KG1 (cell line): ENCODE results near the gene COL17A1.

Source experiments
- DNase-seq: peaks from one replicate; lab custom pipeline; 2025; lab: John Stamatoyannopoulos, UW

COL17A1 gene

DNA sequence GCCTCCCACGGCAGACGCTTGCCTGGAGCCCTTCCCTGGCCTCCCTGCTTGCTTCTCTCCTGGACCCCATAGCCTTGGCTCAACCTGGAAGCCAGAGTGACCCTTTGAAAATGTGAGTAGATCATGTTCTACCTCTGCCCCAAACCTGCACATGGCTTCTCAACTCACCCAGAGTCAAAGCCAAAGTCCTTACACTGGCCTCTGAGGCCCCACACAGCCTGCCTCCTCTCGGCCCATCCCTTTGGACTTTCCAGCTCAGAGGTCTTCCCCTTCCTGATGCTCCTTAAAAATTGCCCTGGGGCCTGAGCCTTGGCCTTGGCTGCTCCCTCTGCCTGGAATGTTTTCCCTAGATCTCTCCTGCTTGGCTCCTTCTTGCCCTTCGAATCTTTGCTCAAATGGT, 32.5 kb downstream of the COL17A1 start:
- no peak for DNase-seq

DNA sequence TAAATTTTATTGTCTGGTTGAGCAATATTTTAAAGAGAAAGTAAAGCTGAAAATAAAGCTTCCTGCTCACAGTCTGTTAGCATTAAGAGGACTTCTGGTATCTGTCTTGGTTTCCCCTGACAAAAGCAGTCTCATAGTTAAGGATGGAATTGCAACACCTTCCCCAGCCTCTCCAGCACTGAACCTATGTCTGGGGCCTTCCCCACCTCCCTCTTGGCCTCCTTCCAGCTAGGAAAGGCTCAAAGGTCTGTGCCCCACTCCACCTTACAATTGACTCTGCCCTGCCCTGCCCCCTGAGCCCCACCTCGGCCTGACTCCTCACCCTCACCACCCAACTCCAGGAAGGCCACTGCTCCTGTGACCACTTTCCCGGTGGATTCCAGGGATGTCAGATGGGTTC, 33.2 kb downstream of the COL17A1 start:
- no peak for DNase-seq

DNA sequence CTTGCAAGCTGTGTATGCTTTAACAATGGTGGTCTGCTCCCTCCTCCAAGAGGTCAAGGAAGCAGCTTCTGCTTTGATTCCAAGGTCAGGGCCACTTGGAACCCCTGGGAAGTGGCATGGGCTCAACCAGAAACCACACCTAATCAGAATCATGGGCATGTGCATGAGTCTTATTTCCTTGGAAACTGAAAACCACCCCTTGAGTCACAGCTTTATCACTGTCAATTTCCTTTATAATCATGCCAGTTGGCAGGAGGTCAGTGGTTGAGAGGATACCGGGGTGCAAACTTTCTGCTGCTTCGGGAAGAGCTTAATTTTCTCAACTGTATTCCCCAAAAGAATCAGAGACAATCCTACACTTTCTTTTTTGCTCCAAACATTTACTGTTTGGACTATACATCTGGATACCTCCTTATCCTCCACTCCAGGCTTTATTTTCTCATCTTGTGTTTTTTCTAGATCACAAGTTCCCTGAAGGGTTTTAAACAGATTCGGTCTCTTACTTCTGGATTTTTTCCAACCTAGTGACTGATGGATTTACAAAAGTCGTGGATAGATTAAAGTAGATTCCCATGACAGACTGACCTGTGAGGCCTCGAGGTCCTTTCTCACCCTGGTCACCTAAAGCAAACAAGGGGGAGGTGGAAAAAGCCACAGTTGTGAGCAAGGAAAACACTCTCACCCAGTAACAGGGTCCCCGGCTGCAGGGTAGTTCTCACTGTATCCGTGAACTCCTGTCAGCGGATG, 36.0 kb downstream of the COL17A1 start:
- DNase-seq, result no peak

DNA sequence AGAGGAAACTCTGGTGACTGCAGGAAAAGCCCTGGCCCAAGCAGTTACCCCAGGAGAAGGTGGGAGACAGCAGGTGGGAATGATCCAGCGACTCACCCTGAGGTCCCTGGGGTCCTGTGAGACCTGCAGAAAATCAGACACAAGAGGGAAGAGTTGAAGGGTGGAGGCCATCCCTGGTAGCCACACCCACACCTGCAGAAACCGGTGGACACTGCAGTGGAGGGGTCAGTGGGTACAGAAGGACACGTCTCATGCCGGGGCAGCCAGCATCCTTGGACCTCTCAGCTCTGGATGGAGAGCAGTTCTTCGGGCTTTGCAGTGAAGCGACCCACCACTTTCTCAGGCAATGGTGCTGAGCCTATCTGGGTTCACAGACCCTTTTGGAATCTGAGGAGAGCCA, 39.0 kb downstream of the COL17A1 start:
- no peak for DNase-seq

DNA sequence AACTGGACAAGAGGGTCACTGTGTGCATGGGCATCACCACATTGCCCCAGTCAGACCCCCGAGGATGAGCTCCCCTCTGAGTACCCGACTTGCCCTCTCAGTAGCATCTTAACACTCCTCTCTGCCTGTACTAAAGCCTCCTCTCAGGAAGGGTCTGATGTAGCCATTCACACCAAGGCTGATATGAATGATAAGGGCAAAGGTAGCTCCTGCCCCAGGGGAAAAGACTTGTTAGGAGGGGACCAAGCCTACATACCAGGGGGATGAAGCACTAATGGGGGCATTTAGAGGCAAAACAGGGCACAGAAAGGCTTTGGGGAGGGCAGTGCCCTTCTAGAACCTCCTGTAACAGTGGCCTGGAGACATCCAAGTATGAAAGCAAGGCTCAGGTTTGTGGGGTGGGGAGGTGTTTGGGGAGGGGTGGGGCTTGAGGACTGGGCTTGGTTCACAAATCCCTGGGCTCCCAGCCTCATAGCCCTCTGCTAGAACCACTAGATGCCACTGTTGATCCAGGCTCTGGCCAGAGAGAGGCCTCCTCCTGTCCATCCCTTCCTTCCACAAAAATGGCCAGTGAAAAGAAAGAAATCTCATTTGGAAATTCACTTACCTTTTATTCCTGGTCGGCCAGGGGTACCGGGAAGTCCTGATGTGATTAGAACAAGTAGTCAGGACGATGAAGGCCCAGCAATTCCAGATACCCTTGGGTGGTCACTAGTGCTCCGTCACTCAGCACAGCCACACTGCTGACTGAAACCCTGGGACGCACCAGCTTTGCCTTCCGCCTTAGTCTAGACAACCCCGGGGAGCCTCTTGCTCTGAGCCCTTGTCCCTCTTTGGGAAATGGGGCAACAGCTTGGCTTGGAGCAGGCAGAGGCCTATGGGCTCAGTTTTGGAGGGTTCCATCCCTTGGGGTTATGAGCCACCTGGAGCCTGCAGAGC, 40.3 kb downstream of the COL17A1 start:
- DNase-seq, result no peak

DNA sequence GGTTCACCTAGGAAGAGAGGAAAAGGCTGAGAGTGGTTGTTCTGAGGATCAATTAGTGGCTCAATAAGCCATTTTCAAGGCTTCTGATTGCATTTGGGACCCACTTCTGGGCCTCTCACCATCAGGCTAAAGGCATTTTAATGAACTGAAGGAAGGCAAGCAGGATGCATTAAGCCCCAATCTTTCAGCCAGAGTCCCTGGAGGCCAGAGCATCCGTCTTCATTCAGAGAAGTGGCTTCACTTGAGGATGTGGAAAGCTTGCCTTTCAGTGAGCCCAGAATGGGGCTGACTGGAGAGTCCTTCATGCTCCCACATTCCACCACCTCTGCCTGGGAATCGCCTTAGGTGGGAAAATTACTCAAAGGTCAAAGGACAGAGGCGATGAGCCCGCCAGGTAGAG, 41.8 kb downstream of the COL17A1 start:
- no peak for DNase-seq

DNA sequence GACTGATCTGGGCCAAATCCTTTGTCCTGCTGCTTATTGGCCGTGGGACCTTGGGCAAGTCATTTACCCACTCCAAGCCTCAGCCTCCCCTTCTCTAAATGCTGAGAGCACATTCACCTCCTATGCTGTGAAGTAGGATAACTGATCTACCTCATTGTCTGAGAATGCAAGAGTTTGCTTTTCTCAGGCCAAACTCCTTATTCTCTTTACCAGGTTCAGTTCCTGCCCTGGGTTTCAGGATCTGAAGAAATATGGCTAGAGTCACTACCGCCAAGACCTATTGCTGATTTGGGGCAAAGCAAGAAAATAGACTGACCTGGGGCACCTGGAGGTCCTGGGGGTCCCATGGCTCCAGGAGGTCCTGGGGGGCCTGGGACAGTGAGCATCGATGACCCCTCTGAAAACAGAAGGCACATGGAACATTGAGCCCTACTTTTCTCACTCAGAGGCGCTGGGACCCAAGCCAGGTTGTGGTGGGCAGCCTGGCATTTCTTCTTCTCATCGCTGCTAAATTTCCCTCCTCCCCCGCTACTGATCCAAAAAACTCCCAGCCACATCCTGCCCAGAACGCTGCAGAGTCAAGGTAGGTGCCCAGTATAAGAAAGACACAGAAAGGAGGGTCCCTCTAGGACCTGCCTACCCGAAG, 42.4 kb downstream of the COL17A1 start:
- DNase-seq, result no peak

DNA sequence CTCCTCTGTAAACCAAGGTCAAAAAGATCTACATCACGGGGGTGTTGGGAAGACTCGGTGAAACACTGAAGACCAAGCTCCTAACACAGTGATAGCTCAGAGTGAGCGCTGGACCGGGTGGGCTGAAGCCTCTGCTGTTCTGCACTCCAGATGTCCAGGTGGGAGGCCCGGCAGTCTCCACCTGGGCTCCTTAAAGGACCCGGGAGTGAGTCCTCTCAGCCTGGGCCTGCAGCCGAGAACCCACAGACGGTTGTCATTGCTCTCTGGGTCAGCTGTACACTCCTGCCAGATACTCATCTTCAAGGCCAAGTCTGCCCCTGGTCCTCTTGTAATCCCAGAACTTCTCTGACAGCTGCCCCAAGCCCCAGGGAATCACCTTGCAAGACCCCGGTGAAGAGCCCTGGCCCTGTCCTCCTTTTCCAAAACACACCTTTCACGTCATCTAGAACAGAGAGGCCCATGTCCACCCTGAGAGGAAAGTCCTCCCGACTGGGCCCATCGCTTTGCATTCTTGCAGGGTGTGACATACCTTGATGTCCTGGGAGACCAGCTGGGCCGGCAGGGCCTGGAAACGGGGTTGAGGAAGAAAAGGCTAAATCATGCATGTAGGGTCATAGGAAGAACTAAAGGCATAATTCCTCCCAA, 43.7 kb downstream of the COL17A1 start:
- DNase-seq, result no peak

DNA sequence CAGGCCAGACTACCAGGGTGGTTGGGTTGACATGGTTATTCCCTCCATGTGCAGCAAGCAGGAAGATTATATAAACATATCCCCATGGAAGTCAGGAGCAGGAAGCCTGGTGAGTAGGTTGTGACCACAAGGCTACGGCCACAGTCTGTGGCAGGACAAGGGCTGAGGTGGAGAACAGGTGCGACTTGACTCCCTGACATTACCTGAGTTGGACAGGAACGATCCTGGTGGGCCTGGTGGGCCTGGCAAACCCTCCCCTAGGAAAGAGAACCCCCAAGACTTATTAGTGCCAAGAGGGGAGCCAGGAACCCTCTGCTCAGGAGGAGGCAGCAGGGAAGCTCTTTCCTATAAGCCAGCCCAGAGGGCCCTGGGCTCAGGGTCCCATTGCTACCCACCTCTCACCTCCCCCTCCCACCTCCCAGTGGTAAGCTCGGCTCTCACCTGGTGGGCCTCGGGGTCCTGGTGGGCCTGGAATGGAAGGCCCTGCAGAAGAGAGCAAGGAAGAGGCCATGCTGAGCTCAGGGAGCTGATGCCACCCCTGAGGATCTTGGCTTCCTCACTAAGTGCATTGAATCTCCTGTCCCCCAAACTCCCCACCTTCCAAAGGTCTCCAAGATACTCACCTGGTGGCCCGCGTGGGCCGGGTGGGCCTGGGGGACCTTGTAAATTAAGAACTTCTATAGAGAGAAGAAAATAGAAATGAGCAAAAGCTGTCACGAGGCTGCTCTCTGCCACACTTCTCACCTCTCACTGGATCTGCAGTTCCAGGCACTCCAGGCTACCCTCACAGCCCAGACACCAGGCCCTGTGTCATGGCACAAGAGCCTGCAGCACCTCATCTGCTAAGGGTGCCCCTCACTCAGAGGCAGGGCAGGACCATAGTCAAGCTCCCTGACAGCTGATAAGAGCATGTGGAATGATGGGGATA, 44.6 kb downstream of the COL17A1 start:
- no peak for DNase-seq

DNA sequence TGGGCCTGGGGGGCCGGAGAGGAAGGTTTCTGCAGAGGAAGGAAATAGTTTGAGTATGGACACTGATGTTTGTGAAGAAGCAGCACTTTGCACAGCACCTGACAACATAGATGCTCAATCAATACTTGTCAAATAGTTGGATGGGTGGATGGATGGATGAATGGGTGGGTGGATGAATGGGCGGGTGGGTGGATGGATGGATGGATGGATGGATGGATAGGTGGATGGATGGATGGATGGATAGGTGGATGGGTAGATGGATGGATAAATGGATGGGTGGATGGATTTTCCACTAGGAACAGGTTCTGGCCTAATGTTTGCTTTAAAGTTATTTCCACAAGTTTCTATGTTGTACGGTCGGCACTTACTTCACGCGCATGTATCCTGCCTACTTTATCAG, 45.3 kb downstream of the COL17A1 start:
- no peak for DNase-seq

DNA sequence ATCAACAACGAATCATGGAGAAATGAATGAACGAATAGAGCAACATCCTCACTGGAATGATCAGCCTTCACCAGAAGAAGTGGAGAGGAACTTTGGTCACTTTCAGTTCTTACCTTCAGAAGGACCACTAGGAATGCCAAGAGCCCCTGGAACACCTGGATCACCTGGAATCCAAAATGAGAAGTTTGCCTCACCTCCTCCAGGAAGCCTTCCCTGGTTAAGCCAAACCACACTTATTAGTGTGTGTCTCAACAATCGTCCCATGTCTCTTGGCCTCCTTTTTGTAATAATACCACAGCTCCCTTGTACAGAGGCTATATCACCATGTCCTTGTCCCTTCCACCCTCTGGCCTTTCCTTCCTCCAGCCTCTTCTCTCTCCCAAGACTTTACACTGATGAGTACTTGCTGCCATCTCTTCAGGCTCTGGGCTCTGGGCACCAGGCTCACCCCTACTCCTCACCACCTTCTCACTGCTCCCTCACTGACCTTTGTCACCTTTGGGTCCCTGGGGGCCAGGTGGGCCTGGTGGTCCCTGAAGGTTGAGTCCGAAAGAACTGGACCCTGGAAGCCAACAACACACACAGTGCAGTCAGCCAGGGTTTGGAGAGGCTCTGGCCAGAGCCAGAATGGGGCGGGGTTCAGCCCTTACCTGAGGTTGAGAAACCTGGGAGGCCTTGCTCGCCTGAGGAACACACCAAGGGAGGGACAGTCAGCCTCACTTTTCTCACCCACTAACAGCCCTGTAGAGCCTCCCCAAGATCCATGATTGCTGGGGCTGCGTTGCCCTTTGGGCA, 46.5 kb downstream of the COL17A1 start:
- no peak for DNase-seq

DNA sequence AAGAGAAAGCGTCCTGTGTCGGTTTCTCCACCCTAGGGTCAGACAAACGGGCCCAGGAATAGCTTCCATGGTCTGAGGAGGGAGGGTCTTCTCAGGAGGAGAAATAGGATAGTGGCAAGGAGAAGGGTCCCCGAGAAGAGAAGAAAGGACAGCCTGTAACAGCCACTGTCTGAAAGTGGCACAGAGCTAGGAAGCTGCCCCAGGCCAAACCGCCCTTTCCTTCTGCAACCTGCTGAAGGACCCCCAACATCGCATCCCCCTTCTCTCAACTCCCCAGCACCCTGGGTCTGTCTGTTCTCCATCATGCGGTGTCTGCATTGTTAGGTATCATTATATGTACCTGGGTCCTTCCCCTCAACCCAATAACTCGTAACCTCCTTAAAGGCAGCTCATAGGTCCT, 47.1 kb downstream of the COL17A1 start:
- DNase-seq, result no peak

DNA sequence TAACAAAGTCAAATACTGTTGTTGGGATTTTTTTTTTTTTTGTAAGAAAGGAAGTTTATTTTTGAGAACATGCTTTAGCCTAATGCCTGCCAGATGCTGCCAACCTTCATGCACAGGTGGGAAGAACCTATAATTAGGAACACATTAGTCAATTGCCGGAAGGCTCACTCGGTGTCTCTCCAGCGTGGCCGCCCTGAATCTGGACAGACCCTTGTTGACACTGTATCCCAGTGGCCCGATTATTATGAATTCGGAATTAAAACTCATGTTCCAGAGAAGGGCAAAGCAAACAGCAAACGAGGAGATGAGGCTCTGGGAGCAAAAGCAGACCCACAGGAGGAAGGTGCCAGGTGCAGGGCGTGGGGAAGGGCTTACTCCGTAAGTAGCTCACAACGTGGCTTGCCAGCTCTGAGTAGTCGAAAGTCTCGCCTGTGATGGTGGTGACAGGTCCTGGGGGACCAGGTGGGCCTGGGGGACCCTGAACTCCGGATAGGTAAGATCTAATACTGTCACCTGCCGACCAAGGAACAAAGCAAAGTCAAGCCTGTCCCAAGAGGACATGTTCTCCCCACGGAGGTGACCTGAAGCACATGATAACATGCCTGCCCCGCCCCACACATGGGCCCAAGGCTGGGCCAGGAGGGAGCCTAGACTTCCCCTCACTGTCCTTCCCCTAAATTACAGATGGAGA, 48.3 kb downstream of the COL17A1 start:
- no peak for DNase-seq

DNA sequence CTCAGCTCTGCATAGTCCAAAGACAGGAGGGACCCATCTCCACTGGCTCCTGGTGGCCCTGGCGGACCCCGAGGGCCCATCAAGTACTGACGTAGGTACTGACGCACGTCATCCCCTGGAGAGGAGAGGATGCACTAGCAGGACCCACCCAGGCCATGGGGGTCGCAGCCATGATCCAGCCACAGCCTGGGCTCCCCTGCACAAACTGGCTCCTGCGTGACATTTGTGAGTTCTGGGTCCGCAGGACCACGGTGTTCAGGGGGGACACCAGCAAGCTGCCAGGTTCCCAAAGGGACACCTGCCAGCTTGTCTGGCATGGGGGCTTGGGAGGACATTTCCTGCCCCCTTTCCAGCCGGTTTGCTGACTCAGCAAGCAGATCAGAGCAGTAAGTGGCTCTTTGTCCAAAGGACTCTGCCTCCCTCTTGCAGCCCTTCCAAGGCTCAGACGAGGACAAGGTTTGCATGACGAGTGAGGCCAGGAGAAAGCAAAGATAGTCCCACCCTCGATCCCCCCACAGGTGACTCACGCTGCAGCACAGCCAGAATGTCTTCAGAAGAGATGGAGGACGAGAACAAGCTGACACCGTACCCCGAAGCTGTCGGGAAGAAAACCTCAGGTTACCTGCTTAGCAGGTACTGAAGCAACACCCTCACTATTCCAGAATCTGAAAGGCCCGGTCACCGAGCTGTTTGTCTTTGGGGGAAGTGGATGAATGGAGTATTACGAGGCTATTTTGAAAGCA, 49.0 kb downstream of the COL17A1 start:
- DNase-seq, result no peak

DNA sequence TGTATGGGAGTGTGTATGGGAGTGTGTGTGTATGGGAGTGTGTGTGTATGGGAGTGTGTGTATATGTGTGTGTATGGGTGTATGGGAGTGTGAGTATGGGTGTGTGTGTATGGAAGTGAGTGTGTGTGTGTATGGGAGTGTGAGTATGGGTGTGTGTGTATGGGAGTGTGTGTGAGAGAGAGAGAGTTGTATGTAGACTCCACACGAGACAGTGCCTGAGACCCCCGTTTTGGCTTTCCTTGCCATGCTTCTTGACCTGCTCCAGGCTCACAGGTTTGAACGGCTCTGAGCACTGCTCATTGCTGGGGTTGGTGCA, 49.7 kb downstream of the COL17A1 start:
- no peak for DNase-seq

DNA sequence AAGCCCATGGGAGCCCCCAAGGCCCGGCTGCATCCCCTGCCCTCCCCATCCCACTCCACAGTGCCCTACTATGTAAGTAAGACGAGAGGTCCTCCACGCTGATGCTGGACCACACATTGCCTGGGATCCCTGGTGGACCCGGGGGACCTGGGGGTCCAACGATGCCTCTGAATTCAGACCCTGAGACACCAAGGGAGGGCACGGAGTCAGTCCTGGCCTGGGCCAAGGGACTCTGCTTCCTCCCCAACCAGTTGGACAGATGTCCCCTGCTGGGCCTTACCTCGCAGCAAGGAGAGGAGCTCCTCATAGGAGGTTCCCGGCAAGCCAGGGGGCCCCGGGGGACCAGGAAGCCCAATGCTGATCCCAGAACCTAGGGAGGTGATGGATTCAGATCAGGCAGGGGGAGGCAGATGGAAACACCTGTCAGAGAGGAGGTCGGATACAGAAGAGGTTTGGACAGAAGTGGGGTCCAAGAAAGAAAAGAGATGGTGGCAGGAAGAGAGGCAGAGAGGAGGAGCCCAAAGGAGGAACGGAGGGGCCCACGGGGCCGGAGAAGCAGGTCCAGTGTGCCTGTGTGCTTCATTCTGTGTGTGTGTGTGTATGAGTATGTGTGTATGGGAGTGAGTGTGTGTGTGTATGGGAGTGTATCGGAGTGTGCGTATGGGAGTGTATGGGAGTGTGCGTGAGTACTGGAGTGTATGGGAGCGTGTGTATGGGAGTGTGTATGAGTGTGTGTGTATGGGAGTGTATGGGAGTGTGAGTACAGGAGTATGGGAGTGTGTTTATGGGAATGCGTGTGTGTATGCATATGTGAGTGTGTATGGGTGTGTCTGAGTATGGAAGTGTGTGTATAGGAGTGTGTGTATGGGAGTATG, 50.2 kb downstream of the COL17A1 start:
- DNase-seq, result no peak

DNA sequence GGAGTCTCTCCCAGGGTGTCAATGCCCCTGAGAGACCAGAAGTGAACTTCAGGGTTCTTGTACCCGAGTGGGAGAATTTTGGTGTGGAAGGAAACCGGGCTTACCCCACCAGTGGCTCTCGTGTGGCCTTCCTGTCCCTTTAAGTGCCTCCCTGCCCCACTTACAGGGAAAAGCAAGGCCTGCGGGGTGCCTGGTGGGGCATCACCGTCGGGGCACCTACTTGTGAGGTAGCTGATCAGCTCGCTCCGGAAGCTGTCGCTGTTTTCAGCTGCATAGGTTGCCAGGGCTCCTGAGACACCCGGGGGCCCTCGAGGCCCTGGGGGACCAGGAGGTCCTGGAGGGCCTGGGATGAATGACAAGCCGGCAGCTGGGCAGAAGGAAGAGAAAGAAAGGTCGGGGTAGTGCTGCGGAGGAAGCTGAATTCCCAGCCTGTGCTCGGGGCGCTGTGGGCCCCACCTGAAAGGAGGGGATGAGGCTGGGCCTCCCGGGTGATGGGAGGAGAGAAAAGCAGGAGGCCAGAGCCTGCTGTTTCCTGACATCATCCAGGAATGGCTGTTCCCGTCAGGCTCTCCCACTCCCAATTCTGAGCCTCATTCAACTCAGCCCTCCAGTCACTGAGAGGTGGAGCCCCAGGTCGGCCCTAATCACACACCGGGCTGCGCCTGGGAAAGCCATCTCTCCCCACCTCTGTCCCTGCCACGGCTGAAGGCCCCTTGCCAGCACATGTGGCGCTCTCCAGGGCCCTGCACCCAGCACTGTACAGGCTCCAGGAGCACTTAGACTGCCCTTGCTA, 51.1 kb downstream of the COL17A1 start:
- no peak for DNase-seq
